HepG2 (cell line): Measurements from ENCODE around the gene REG1B.

ENCODE experiments used
- CCDC6 ChIP-seq: sonication (generic); formaldehyde crosslinking; IDR thresholded peaks from 2 replicates; pipeline ENCODE4 v1.8.1; 2022; ENCODE audit warnings: mild to moderate bottlenecking, missing genetic modification reagents, moderate library complexity
- EP300 ChIP-seq, 3 experiments: sonication (generic) in 1 of 3; formaldehyde crosslinking in 1 of 3; IDR thresholded peaks; 2 replicates each; pipeline versions ENCODE4 v1.5.1 to v1.6.1; 2011 to 2020; ENCODE audit warnings: low read depth in 2 of 3, low read length in 2 of 3, borderline replicate concordance in 1 of 3, improper control_type of control experiment in 1 of 3, mild to moderate bottlenecking in 1 of 3, missing genetic modification reagents in 1 of 3, moderate library complexity in 1 of 3
- GTF2F1 ChIP-seq: fragments of 150-350 bp; IDR thresholded peaks from 2 replicates; pipeline ENCODE4 v1.6.1; 2014; ENCODE audit warnings: low read length
- MTA3 ChIP-seq: sonication (generic); formaldehyde crosslinking; IDR thresholded peaks from 2 replicates; pipeline ENCODE4 v1.4.0; 2020; ENCODE audit warnings: missing genetic modification reagents
- NR3C1 ChIP-seq: sonication (generic); formaldehyde crosslinking; IDR thresholded peaks from 2 replicates; pipeline ENCODE4 v1.4.0; 2020; ENCODE audit warnings: missing genetic modification reagents
- ZNF562 ChIP-seq: sonication (generic); formaldehyde crosslinking; IDR thresholded peaks from 2 replicates; pipeline ENCODE4 v1.8.0; 2022; ENCODE audit warnings: missing genetic modification reagents, borderline replicate concordance
- TF ChIP-seq, protein P1 (sequence below), 2 experiments: IDR thresholded peaks; 2 replicates each; pipeline ENCODE4 v1.6.1; 2011 to 2012; ENCODE audit warnings: low read length in 2 of 2, borderline replicate concordance in 1 of 2, low read depth in 1 of 2, mild to moderate bottlenecking in 1 of 2, moderate library complexity in 1 of 2
- TF ChIP-seq, protein P2 (sequence below): IDR thresholded peaks from 2 replicates; pipeline ENCODE4 v1.6.1; 2016; ENCODE audit warnings: mild to moderate bottlenecking, missing biosample characterization, missing genetic modification reagents
- TF ChIP-seq, protein P3 (sequence below): sonication (generic); formaldehyde crosslinking; IDR thresholded peaks from 2 replicates; pipeline ENCODE4 v1.5.0; 2020; ENCODE audit warnings: mild to moderate bottlenecking, missing genetic modification reagents, moderate library complexity

- no peak for TF ChIP-seq ZNF562 (CRISPR knock-in tag)
- TF ChIP-seq, protein P1, sequence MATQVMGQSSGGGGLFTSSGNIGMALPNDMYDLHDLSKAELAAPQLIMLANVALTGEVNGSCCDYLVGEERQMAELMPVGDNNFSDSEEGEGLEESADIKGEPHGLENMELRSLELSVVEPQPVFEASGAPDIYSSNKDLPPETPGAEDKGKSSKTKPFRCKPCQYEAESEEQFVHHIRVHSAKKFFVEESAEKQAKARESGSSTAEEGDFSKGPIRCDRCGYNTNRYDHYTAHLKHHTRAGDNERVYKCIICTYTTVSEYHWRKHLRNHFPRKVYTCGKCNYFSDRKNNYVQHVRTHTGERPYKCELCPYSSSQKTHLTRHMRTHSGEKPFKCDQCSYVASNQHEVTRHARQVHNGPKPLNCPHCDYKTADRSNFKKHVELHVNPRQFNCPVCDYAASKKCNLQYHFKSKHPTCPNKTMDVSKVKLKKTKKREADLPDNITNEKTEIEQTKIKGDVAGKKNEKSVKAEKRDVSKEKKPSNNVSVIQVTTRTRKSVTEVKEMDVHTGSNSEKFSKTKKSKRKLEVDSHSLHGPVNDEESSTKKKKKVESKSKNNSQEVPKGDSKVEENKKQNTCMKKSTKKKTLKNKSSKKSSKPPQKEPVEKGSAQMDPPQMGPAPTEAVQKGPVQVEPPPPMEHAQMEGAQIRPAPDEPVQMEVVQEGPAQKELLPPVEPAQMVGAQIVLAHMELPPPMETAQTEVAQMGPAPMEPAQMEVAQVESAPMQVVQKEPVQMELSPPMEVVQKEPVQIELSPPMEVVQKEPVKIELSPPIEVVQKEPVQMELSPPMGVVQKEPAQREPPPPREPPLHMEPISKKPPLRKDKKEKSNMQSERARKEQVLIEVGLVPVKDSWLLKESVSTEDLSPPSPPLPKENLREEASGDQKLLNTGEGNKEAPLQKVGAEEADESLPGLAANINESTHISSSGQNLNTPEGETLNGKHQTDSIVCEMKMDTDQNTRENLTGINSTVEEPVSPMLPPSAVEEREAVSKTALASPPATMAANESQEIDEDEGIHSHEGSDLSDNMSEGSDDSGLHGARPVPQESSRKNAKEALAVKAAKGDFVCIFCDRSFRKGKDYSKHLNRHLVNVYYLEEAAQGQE (IDR thresholded peaks at IDR 0.05; ENCODE audit: borderline replicate concordance in 1 of 2, low read depth in 1 of 2, low read length in 2 of 2): no peak
- no peak for TF ChIP-seq GTF2F1
- TF ChIP-seq, protein P2, sequence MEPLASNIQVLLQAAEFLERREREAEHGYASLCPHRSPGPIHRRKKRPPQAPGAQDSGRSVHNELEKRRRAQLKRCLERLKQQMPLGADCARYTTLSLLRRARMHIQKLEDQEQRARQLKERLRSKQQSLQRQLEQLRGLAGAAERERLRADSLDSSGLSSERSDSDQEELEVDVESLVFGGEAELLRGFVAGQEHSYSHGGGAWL (CRISPR knock-in tag): no peak
- TF ChIP-seq CCDC6 (CRISPR knock-in tag): no peak
- TF ChIP-seq MTA3: no peak
- no peak for TF ChIP-seq EP300 (IDR thresholded peaks at IDR 0.05; ENCODE audit: low read depth in 2 of 2, low read length in 2 of 2)
- no peak for TF ChIP-seq EP300 (CRISPR knock-in tag; IDR thresholded peaks at IDR 0.05; ENCODE audit: borderline replicate concordance)
- TF ChIP-seq, protein P3, sequence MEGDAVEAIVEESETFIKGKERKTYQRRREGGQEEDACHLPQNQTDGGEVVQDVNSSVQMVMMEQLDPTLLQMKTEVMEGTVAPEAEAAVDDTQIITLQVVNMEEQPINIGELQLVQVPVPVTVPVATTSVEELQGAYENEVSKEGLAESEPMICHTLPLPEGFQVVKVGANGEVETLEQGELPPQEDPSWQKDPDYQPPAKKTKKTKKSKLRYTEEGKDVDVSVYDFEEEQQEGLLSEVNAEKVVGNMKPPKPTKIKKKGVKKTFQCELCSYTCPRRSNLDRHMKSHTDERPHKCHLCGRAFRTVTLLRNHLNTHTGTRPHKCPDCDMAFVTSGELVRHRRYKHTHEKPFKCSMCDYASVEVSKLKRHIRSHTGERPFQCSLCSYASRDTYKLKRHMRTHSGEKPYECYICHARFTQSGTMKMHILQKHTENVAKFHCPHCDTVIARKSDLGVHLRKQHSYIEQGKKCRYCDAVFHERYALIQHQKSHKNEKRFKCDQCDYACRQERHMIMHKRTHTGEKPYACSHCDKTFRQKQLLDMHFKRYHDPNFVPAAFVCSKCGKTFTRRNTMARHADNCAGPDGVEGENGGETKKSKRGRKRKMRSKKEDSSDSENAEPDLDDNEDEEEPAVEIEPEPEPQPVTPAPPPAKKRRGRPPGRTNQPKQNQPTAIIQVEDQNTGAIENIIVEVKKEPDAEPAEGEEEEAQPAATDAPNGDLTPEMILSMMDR (CRISPR knock-in tag): no peak
- TF ChIP-seq NR3C1 (CRISPR knock-in tag): no peak
Measured at GRCh38 chr2:79071078-79071477, 16.7 kb downstream of the REG1B start.
